Panc1 (cell line): ENCODE results near the gene ERBB3. TPM values are rescaled to one million over a fixed set of nuclear protein-coding genes. Genes with fewer than 3 reads are reported as not detected.

Source experiments
- ATAC-seq: fragments of 200-7000 bp; cut with Tn5 transposase; 2 replicates; pipeline ENCODE4 v1.9.1; 2020; ENCODE audit warnings: mild to moderate bottlenecking, moderate library complexity
- BruUV-seq: library from RNA; stranded (reverse); fragments of 400-500 nt; replicated peaks from 2 replicates; lab custom pipeline; 2021; lab: Mats Ljungman, UMichigan
- CTCF ChIA-PET: fragments of 300-600 bp; sonication (Branson Sonifier 250); formaldehyde crosslinking; loops from one replicate; lab custom pipeline; 2022; ENCODE audit warnings: antibody characterized with exemption; lab: Charles Lee
- POLR2A ChIA-PET: fragments of 300-600 bp; sonication (Branson Sonifier 250); formaldehyde crosslinking; loops from one replicate; lab custom pipeline; 2022; ENCODE audit warnings: antibody characterized with exemption; lab: Charles Lee
- DNase-seq: peaks from one replicate; pipeline ENCODE4 v3.0.0-alpha.2; 2010; ENCODE audit warnings: low read depth, low spot score
- H3K27ac ChIP-seq: 2 replicates; pipeline ENCODE4 v1.5.1; 2011; ENCODE audit warnings: mild to moderate bottlenecking, low read length, inconsistent platforms
- H3K27me3 ChIP-seq: fragments of 200-500 bp; sonication (Bioruptor generic); 2 replicates; pipeline ENCODE4 v1.6.0; 2014; ENCODE audit warnings: low read length, inconsistent platforms; ENCODE audit not compliant: control insufficient read depth, insufficient read depth
- H3K36me3 ChIP-seq: fragments of 200-500 bp; sonication (Bioruptor generic); 2 replicates; pipeline ENCODE4 v1.5.1; 2014; ENCODE audit warnings: inconsistent platforms, mild to moderate bottlenecking, low read length, moderate library complexity; ENCODE audit not compliant: control insufficient read depth, insufficient read depth
- H3K4me1 ChIP-seq: 2 replicates; pipeline ENCODE4 v1.5.1; 2011; ENCODE audit warnings: inconsistent platforms, mild to moderate bottlenecking, low read length, moderate library complexity; ENCODE audit not compliant: control insufficient read depth, insufficient read depth
- H3K4me3 ChIP-seq, 2 experiments: 2 replicates each; pipeline ENCODE4 v1.5.1; 2011 to 2012; ENCODE audit warnings: low read depth in 2 of 2, low read length in 2 of 2, mild to moderate bottlenecking in 2 of 2, inconsistent platforms in 1 of 2, moderate library complexity in 1 of 2
- H3K9me3 ChIP-seq: fragments of 200-500 bp; sonication (Bioruptor generic); 2 replicates; pipeline ENCODE4 v1.5.1; 2014; ENCODE audit warnings: low read depth, mild to moderate bottlenecking, inconsistent platforms, low read length, moderate library complexity; ENCODE audit not compliant: control insufficient read depth, insufficient read depth
- CTCF ChIP-seq: fragments of 450-650 bp; IDR thresholded peaks from 2 replicates; pipeline ENCODE4 v1.5.1; 2017; ENCODE audit warnings: mild to moderate bottlenecking
- POLR2AphosphoS5 ChIP-seq: IDR thresholded peaks from 2 replicates; pipeline ENCODE4 v1.6.1; 2012; ENCODE audit warnings: mild to moderate bottlenecking, low read depth, low read length, moderate library complexity
- SIN3A ChIP-seq: IDR thresholded peaks from 2 replicates; pipeline ENCODE4 v1.6.1; 2012; ENCODE audit warnings: low read depth, mild to moderate bottlenecking, low read length, moderate library complexity, borderline replicate concordance; ENCODE audit not compliant: insufficient read depth
- TCF7L2 ChIP-seq: IDR thresholded peaks from 2 replicates; pipeline ENCODE4 v1.6.1; 2011; ENCODE audit warnings: mild to moderate bottlenecking, low read depth, low read length, inconsistent platforms
- in situ Hi-C: cut with HindIII; loops from 2 replicates; pipeline ENCODE4 v1.10.0; 2016; ENCODE audit warnings: low sequenced_read_pairs, low pct_unique_long_range_greater_than_20kb
- intact Hi-C: fragments of 100-400 bp; cut with micrococcal nuclease; formaldehyde crosslinking; loops from one replicate; pipeline ENCODE4 v1.10.0; 2022; ENCODE audit not compliant: unreplicated experiment
- total RNA-seq: library from RNA; stranded (reverse); gene quantifications from one replicate; pipeline ENCODE4 v1.2.1, GENCODE V29; 2021; ENCODE audit not compliant: unreplicated experiment
- TF ChIP-seq, protein P1 (sequence below), 2 experiments: IDR thresholded peaks; 2 replicates each; pipeline ENCODE4 v1.6.1; 2011 to 2012; ENCODE audit warnings: low read depth in 2 of 2, control low read depth in 1 of 2, low read length in 1 of 2, mild to moderate bottlenecking in 1 of 2, moderate library complexity in 1 of 2; ENCODE audit not compliant: insufficient read depth in 1 of 2

The ERBB3 gene
- total RNA-seq, 1 experiment from 2014 or later: 0.90 TPM

- Histone ChIP-seq H3K36me3 (no peaks in the 10 kb centered on the region), H3K4me3 (no peak overlapping the region), H3K27ac (no peak overlapping the region), H3K9me3 (no peaks in the 10 kb centered on the region), H3K27me3 (no peaks in the 10 kb centered on the region; the same call in 1 of the 2 replicates), H3K4me1 (peaks cover 7% of the 10 kb centered on the region)
- no peak for ATAC-seq
- ChIA-PET CTCF (interaction anchor here (0.7 kb wide), 1 partner anchor 102 kb away, joined by 3 read pairs; no protein-coding TSS in a partner anchor), POLR2A (interaction anchor here (0.7 kb wide), 1 partner anchor 17 kb away, joined by 6 read pairs; no protein-coding TSS in a partner anchor)
- TF ChIP-seq SIN3A: no peak
- no peak for TF ChIP-seq TCF7L2
- no peak for TF ChIP-seq POLR2AphosphoS5
- TF ChIP-seq CTCF: no peak
- TF ChIP-seq, protein P1, sequence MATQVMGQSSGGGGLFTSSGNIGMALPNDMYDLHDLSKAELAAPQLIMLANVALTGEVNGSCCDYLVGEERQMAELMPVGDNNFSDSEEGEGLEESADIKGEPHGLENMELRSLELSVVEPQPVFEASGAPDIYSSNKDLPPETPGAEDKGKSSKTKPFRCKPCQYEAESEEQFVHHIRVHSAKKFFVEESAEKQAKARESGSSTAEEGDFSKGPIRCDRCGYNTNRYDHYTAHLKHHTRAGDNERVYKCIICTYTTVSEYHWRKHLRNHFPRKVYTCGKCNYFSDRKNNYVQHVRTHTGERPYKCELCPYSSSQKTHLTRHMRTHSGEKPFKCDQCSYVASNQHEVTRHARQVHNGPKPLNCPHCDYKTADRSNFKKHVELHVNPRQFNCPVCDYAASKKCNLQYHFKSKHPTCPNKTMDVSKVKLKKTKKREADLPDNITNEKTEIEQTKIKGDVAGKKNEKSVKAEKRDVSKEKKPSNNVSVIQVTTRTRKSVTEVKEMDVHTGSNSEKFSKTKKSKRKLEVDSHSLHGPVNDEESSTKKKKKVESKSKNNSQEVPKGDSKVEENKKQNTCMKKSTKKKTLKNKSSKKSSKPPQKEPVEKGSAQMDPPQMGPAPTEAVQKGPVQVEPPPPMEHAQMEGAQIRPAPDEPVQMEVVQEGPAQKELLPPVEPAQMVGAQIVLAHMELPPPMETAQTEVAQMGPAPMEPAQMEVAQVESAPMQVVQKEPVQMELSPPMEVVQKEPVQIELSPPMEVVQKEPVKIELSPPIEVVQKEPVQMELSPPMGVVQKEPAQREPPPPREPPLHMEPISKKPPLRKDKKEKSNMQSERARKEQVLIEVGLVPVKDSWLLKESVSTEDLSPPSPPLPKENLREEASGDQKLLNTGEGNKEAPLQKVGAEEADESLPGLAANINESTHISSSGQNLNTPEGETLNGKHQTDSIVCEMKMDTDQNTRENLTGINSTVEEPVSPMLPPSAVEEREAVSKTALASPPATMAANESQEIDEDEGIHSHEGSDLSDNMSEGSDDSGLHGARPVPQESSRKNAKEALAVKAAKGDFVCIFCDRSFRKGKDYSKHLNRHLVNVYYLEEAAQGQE (IDR thresholded peaks at IDR 0.05; ENCODE audit: insufficient read depth in 1 of 2, low read depth in 2 of 2, low read length in 1 of 2): no peak
- intact Hi-C loops (no loop called here), in situ Hi-C loops (no loop called here)
- DNase-seq: no peak
- BruUV-seq: no TSS peak
These were observed 18.6 kb downstream of the ERBB3 start for GRCh38 chr12:56098592-56098991.

DNA sequence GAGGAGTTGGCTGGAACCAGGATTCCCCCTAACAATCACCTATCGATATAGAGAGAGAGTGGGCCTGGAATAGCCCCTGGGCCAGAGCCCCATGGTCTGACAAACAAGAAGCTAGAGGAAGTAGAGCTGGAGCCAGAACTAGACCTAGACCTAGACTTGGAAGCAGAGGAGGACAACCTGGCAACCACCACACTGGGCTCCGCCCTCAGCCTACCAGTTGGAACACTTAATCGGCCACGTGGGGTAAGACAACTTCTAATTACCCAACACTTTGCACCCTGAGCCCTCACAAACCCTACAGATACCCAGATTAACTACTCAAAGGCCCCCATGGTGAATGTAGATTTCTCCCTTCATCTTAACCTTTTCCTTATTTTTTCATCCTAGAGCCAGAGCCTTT, 19.8 kb downstream of the ERBB3 start:
- intact Hi-C loops (no loop called here), in situ Hi-C loops (no loop called here)
- BruUV-seq: no TSS peak
- Histone ChIP-seq H3K27ac (no peak overlapping the region), H3K4me3 (no peak overlapping the region), H3K9me3 (no peaks in the 10 kb centered on the region), H3K4me1 (peaks cover 8% of the 10 kb centered on the region), H3K27me3 (no peaks in the 10 kb centered on the region; the same call in 1 of the 2 replicates), H3K36me3 (no peaks in the 10 kb centered on the region; the same call in 1 of the 2 replicates)
- ChIA-PET CTCF (no interaction called here), POLR2A (no interaction called here)
- ATAC-seq: no peak
- no peak for DNase-seq
- TF ChIP-seq SIN3A: no peak
- TF ChIP-seq, protein P1 (IDR thresholded peaks at IDR 0.05; ENCODE audit: insufficient read depth in 1 of 2, low read depth in 2 of 2, low read length in 1 of 2): no peak
- no peak for TF ChIP-seq TCF7L2
- TF ChIP-seq CTCF: no peak
- no peak for TF ChIP-seq POLR2AphosphoS5
